ENCODE results near the gene SLC24A1.
A peak's percentile ranks its signal among the peaks of the same experiment; 100 is the strongest.

SLC24A1 gene

GRCh38 chr15:65655026-65655425, 33.3 kb downstream of the SLC24A1 start:
- POLR2A ChIA-PET: no interaction called here
- TF ChIP-seq SCRT2 (tag by site-specific recombination; IDR thresholded peaks at IDR 0.05) (no peak), ZSCAN4 (tag by site-specific recombination; IDR thresholded peaks at IDR 0.05) (no peak), ZNF292 (tag by site-specific recombination; IDR thresholded peaks at IDR 0.05; ENCODE audit: borderline replicate concordance, low read depth) (no peak), GLI4 (tag by site-specific recombination; IDR thresholded peaks at IDR 0.05) (no peak), ZNF426 (tag by site-specific recombination; IDR thresholded peaks at IDR 0.05) (no peak), EGR2 (tag by site-specific recombination; IDR thresholded peaks at IDR 0.05; ENCODE audit: low read depth) (no peak)
- Histone ChIP-seq H3K4me3 (ENCODE audit: low read depth, low read length) (no peak overlapping the region), H3K4me1 (ENCODE audit: control insufficient read depth, insufficient read depth, low read length) (no peaks in the 10 kb centered on the region), H3K27ac (ENCODE audit: extremely low read depth, low read depth, low read length) (no peak overlapping the region), H3K36me3 (ENCODE audit: control insufficient read depth in 2 of 2, insufficient read depth in 1 of 2, low read length in 2 of 2) (peaks cover 9 to 55% of the 10 kb centered on the region in 2 experiments), H3K9me3 (ENCODE audit: control insufficient read depth, insufficient read depth, low read depth, low read length) (no peaks in the 10 kb centered on the region)
- CTCF ChIA-PET: no interaction called here

GRCh38 chr15:65655457-65655856, 33.7 kb downstream of the SLC24A1 start:
- no peak overlapping the region for H3K4me3 ChIP-seq (ENCODE audit: low read depth, low read length)
- POLR2A ChIA-PET: no interaction called here
- no peaks in the 10 kb centered on the region for H3K4me1 ChIP-seq (ENCODE audit: control insufficient read depth, insufficient read depth, low read length)
- TF ChIP-seq ZNF350 (tag by site-specific recombination; IDR thresholded peaks at IDR 0.05) (no peak), KLF1 (tag by site-specific recombination; IDR thresholded peaks at IDR 0.05) (no peak), ZNF600 (tag by site-specific recombination; IDR thresholded peaks at IDR 0.05) (no peak), BCL6B (tag by site-specific recombination; IDR thresholded peaks at IDR 0.05) (no peak), ZBTB44 (tag by site-specific recombination; IDR thresholded peaks at IDR 0.05) (no peak), SP7 (tag by site-specific recombination; IDR thresholded peaks at IDR 0.05) (no peak)
- H3K9me3 ChIP-seq (ENCODE audit: control insufficient read depth, insufficient read depth, low read depth, low read length): no peaks in the 10 kb centered on the region
- H3K36me3 ChIP-seq (ENCODE audit: control insufficient read depth in 2 of 2, insufficient read depth in 1 of 2, low read length in 2 of 2): peaks cover 9 to 55% of the 10 kb centered on the region in 2 experiments
- CTCF ChIA-PET: no interaction called here
- H3K27ac ChIP-seq (ENCODE audit: extremely low read depth, low read depth, low read length): no peak overlapping the region

- ChIA-PET CTCF (interaction anchor here (0.7 to 3.6 kb wide), 2 partner anchors 21 to 315 kb away, joined by 3 to 22 read pairs; no protein-coding TSS in a partner anchor), POLR2A (no interaction called here)
- Histone ChIP-seq H3K36me3 (ENCODE audit: control insufficient read depth in 2 of 2, insufficient read depth in 1 of 2, low read length in 2 of 2) (peaks cover 27% of the 10 kb centered on the region in 2 experiments), H3K4me1 (ENCODE audit: control insufficient read depth, insufficient read depth, low read length) (no peaks in the 10 kb centered on the region), H3K4me3 (ENCODE audit: low read depth, low read length) (no peak overlapping the region), H3K9me3 (ENCODE audit: control insufficient read depth, insufficient read depth, low read depth, low read length) (no peaks in the 10 kb centered on the region), H3K27ac (ENCODE audit: extremely low read depth, low read depth, low read length) (no peak overlapping the region)
- TF ChIP-seq KLF1 (tag by site-specific recombination; IDR thresholded peaks at IDR 0.05) (0 out of 2 replicates have a peak, but pooled peaks have one; percentile 21), PRDM6 (tag by site-specific recombination; IDR thresholded peaks at IDR 0.05) (peak; percentile 46; the same call in 1 of the 2 replicates), SP7 (tag by site-specific recombination; IDR thresholded peaks at IDR 0.05) (no peak), ZNF266 (tag by site-specific recombination; IDR thresholded peaks at IDR 0.05; ENCODE audit: low read depth) (no peak)
Observed at GRCh38 chr15:65659502-65660052, 37.8 kb downstream of the SLC24A1 start.
